Measurements from ENCODE around the gene TEF.

GRCh38 chr22:41333806-41334205, 47.9 kb upstream of the TEF start:
- TF ChIP-seq CTCF (IDR thresholded peaks at IDR 0.05) (no peak), POLR2A (IDR thresholded peaks at IDR 0.05) (no peak)

All from uterus (tissue), 2 donors.